Adrenal gland (tissue), 19 donors: ENCODE results near the gene SPAM1. TPM values are rescaled to one million over a fixed set of nuclear protein-coding genes. Genes with fewer than 3 reads are reported as not detected.

ENCODE experiments used
- DNase-seq, 7 donors: peaks; one replicate each; pipeline ENCODE4 v3.0.0-alpha.2; 2019 to 2020
- H3K27ac ChIP-seq, 5 donors: fragments of 200-600 bp; sonication (generic) in 4 of 5; 1 replicate in 3 of 5; 2 replicates in 2 of 5; pipeline versions ENCODE4 v1.5.1 to v1.8.0; 2016 to 2020; ENCODE audit warnings: mild to moderate bottlenecking in 1 of 5
- H3K27me3 ChIP-seq: fragments of 200-600 bp; 2 replicates; pipeline ENCODE4 v1.8.0; 2021
- H3K36me3 ChIP-seq, 2 donors: fragments of 200-600 bp; replicated peaks in 1 of 2; 1 replicate in 1 of 2; 2 replicates in 1 of 2; pipeline versions ENCODE4 v1.5.1 to v1.8.0; 2018 to 2022
- H3K4me1 ChIP-seq, 2 donors: fragments of 200-600 bp; replicated peaks in 1 of 2; 1 replicate in 1 of 2; 2 replicates in 1 of 2; pipeline versions ENCODE4 v1.5.1 to v1.8.0; 2018 to 2021
- H3K4me3 ChIP-seq, 4 donors: fragments of 200-600 bp; sonication (generic) in 3 of 4; one replicate each; pipeline ENCODE4 v1.5.1; 2016 to 2018
- H3K9me3 ChIP-seq, 3 donors: fragments of 200-600 bp; sonication (generic) in 1 of 3; replicated peaks in 1 of 3; 1 replicate in 2 of 3; 2 replicates in 1 of 3; pipeline versions ENCODE4 v1.5.1 to v1.8.0; 2016 to 2021
- POLR2A ChIP-seq, 2 donors: fragments of 450-650 bp; IDR thresholded peaks; one replicate each; pipeline ENCODE4 v1.6.1; 2017; ENCODE audit warnings: antibody characterized with exemption in 2 of 2, mild to moderate bottlenecking in 2 of 2, moderate library complexity in 1 of 2
- WGBS, 4 donors: extraction: QIAGEN DNeasy Blood & Tissue Kit in 2 of 4; methylation state at CpG; one replicate each; pipeline versions ENCODE4 v1.1.5 to v1.1.7; 2013 to 2017; 5-methylcytosine and 5-hydroxymethylcytosine counted together
- intact Hi-C, 2 donors: fragments of 100-400 bp; cut with DNase I; formaldehyde crosslinking; loops; one replicate each; pipeline versions ENCODE4 v1.14.1 to v1.15.0; 2022 to 2023
- long read RNA-seq, 10 donors: library from polyadenylated mRNA in 3 of 10; unstranded in 2 of 10; stranded (forward) in 1 of 10; transcript quantifications; one replicate each; pipeline ENCODE4 v2.0.0 and lab custom pipeline, GENCODE V29; 2021 to 2026
- polyA plus RNA-seq, 3 donors: library from polyadenylated mRNA; stranded (reverse); fragments of 200-250 nt in 2 of 3; fragments of 350-450 nt in 1 of 3; fragmentation: Illumina TruSeq in 1 of 3; extraction: RNeasy Lipid Tissue Mini Kit (QIAGEN cat#74804) in 1 of 3; gene quantifications; one replicate each; pipeline ENCODE4 v1.2.3, GENCODE V29; 2013 to 2014
- total RNA-seq, 9 donors: library from RNA; depleted of rRNA in 4 of 9; stranded (reverse); fragments of >200 nt in 4 of 9; fragments of 120-200 nt in 1 of 9; fragmentation: NEBNext Ultra II Directional in 1 of 9; extraction: Animal tissue kit (Norgen Biotek cat#: 25700) in 1 of 9; gene quantifications; one replicate each; pipeline versions ENCODE4 v1.1.0 to v1.2.4, GENCODE V29; 2013 to 2023
- TF ChIP-seq, protein P1 (sequence below), 6 experiments: fragments of 450-650 bp in 4 of 6; fragments of 200-600 bp in 2 of 6; sonication (generic) in 1 of 6; IDR thresholded peaks; 1 replicate in 5 of 6; 2 replicates in 1 of 6; pipeline versions ENCODE4 v1.5.1 to v1.8.0; 2016 to 2021; ENCODE audit warnings: antibody characterized with exemption in 6 of 6, mild to moderate bottlenecking in 2 of 6, moderate library complexity in 1 of 6
- donor health status: healthy with polysubstance abuse.
- donor health status: Bipolar disorder and iron deficiency.
- donor health status: DM: yes; HTN: yes; CAD: no.
- donor health status: DM: no; HTN: no; CAD: no.
- donor health status: DM: no; HTN: no; CAD: no.
- donor health status: DM: yes; HTN: yes; CAD: no.

SPAM1 gene, protein sequence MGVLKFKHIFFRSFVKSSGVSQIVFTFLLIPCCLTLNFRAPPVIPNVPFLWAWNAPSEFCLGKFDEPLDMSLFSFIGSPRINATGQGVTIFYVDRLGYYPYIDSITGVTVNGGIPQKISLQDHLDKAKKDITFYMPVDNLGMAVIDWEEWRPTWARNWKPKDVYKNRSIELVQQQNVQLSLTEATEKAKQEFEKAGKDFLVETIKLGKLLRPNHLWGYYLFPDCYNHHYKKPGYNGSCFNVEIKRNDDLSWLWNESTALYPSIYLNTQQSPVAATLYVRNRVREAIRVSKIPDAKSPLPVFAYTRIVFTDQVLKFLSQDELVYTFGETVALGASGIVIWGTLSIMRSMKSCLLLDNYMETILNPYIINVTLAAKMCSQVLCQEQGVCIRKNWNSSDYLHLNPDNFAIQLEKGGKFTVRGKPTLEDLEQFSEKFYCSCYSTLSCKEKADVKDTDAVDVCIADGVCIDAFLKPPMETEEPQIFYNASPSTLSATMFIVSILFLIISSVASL
- total RNA-seq = not detected
- polyA plus RNA-seq = not detected
- long read RNA-seq, donor 1 = 0 reads
- long read RNA-seq, donor 2 = 0 reads
- long read RNA-seq, donor 3 = 0 reads
- long read RNA-seq, donor 4 = 0 reads
- long read RNA-seq, donor 5 = 0 reads
- long read RNA-seq, donor 6 = 0 reads
- long read RNA-seq, donor 7 = 0 reads
- long read RNA-seq, donor 8 = 0 reads
- long read RNA-seq, donor 9 = 0 reads
- long read RNA-seq, donor 10 = 0 reads

DNA sequence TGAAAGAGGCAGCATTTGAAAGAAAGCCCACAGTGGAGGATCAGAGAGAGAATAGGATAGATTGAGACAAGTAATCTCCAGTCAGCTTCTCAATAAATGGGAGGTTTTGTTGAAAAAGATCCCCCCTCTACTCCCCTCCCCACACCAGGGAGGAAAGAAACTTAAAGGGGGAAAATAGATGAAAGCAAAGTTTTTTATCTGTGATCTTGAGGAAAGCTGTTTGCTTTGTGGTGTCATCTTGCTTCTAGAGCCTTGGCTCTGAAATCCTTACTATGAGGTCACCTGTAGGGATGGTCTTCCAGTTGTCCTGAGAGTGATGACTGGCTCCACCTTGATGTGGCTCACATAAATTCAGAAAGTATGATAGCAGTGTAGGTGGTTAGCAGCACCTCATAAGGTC is at the start of gene SPAM1:
Gene SPAM1, plus strand, starts transcription at position 301 of the 400 bp plus-strand sequence. CDS start 28,330 bp downstream, outside the sequence.
- intact Hi-C loops = no loop called here
- Histone ChIP-seq H3K36me3 (no peaks in the 10 kb centered on the region), H3K4me1 (no peaks in the 10 kb centered on the region), H3K4me3 (no peak within 1 kb of the TSS), H3K27ac (no peak within 1 kb of the TSS), H3K9me3 (no peaks in the 10 kb centered on the region), H3K27me3 (no peaks in the 10 kb centered on the region)
- TF ChIP-seq, protein P1, sequence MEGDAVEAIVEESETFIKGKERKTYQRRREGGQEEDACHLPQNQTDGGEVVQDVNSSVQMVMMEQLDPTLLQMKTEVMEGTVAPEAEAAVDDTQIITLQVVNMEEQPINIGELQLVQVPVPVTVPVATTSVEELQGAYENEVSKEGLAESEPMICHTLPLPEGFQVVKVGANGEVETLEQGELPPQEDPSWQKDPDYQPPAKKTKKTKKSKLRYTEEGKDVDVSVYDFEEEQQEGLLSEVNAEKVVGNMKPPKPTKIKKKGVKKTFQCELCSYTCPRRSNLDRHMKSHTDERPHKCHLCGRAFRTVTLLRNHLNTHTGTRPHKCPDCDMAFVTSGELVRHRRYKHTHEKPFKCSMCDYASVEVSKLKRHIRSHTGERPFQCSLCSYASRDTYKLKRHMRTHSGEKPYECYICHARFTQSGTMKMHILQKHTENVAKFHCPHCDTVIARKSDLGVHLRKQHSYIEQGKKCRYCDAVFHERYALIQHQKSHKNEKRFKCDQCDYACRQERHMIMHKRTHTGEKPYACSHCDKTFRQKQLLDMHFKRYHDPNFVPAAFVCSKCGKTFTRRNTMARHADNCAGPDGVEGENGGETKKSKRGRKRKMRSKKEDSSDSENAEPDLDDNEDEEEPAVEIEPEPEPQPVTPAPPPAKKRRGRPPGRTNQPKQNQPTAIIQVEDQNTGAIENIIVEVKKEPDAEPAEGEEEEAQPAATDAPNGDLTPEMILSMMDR (IDR thresholded peaks at IDR 0.05) = no peak
- no peak for TF ChIP-seq POLR2A (IDR thresholded peaks at IDR 0.05)
- DNase-seq = no peak

DNA sequence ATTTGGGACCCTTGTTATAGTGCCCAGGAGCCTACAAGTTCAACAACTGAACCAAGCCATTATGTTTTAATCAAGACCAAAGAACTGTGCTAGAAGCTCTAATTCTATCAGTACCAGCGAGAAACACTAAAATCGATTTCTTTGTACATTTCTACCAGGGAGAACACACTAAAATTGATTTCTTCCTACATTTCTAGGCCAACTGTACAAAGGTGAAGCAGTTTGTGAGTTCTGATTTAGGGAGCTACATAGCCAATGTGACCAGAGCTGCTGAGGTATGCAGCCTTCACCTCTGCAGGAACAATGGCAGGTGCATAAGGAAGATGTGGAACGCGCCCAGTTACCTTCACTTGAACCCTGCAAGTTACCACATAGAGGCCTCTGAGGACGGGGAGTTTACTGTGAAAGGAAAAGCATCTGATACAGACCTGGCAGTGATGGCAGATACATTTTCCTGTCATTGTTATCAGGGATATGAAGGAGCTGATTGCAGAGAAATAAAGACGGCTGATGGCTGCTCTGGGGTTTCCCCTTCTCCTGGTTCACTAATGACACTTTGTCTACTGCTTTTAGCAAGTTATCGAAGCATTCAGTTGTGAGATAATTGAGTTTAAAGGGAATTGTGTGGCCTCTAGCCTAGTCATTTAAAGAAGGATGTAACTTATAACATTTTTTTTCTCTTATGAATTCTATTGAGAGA is 48.3 kb upstream of the SPAM1 start:
- DNase-seq = no peak
- no peak for TF ChIP-seq POLR2A (IDR thresholded peaks at IDR 0.05)
- TF ChIP-seq, protein P1 (IDR thresholded peaks at IDR 0.05) = no peak
- Histone ChIP-seq H3K27me3 (no peaks in the 10 kb centered on the region), H3K9me3 (no peaks in the 10 kb centered on the region), H3K27ac (no peak overlapping the region), H3K36me3 (no peaks in the 10 kb centered on the region), H3K4me1 (no peaks in the 10 kb centered on the region), H3K4me3 (no peak overlapping the region)
- WGBS, 4 donors = 63 to 80% (median 71%) methylated on average over 7 of the region's 7 CpGs
- intact Hi-C loops = no loop called here

DNA sequence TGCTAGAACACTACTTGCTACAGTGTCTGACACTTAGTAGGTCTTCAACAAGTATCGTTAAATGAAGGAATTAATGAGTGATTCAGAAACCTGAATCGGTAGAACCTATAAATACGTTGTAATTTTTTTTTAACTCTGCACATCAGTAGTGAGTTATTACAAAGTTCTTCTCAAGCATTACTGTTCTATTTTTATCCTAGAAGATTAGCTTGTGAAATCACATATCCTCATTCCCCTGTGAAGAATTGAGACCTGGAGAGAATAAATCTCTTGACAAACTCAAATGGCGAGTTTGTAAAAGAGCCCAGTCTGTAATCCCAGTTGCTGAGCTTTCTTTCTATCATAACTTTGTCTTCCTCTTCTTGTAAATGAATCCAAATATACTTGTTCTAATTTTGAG is 45.4 kb upstream of the SPAM1 start:
- Histone ChIP-seq H3K4me1 (no peaks in the 10 kb centered on the region), H3K4me3 (no peak overlapping the region), H3K27me3 (no peaks in the 10 kb centered on the region), H3K36me3 (no peaks in the 10 kb centered on the region), H3K9me3 (no peaks in the 10 kb centered on the region), H3K27ac (no peak overlapping the region)
- 40 to 45% (median 42%) methylated on average over 4 of the region's 4 CpGs for WGBS, 4 donors
- TF ChIP-seq, protein P1 (IDR thresholded peaks at IDR 0.05) = no peak
- no peak for TF ChIP-seq POLR2A (IDR thresholded peaks at IDR 0.05)
- intact Hi-C loops = no loop called here
- no peak for DNase-seq

DNA sequence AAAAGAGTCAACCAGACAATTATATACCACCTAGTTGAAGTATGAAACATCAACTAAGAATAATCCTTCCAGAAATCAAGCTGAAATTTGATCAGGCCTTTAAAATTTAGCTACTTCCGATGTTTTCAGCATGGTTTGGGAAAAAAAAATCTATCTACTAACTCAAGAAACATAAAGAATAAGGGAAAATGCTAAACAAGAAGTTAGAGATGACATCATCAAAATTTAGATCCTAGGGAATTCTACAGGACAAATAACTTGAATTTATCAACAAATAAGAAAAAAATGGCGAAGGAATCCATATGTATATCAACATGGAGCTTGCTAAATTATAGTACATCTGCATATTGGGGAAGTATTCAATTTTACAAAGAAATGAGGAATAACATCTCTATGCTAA is 43.7 kb upstream of the SPAM1 start:
- H3K4me3 ChIP-seq = no peak overlapping the region
- TF ChIP-seq, protein P1 (IDR thresholded peaks at IDR 0.05) = no peak
- TF ChIP-seq POLR2A (IDR thresholded peaks at IDR 0.05) = no peak
- no peaks in the 10 kb centered on the region for H3K4me1 ChIP-seq
- no peaks in the 10 kb centered on the region for H3K9me3 ChIP-seq
- WGBS, 4 donors = 70 to 93% (median 90%) methylated on average over 2 of the region's 2 CpGs
- no peaks in the 10 kb centered on the region for H3K27me3 ChIP-seq
- no peaks in the 10 kb centered on the region for H3K36me3 ChIP-seq
- H3K27ac ChIP-seq = no peak overlapping the region
- DNase-seq = no peak
- intact Hi-C loops = no loop called here
